H9 (cell line): ENCODE results near the gene CEP170B. TPM values are rescaled to one million over a fixed set of nuclear protein-coding genes. Genes with fewer than 3 reads are reported as not detected.

Experiments
- DNase-seq: peaks from one replicate; pipeline ENCODE4 v3.0.0-alpha.2; 2017
- H2AFZ ChIP-seq: one replicate; pipeline ENCODE4 v1.6.1; 2013; ENCODE audit warnings: mild to moderate bottlenecking, low read length, control low read depth, moderate library complexity
- H2AK5ac ChIP-seq: 2 replicates; pipeline ENCODE4 v1.6.1; 2013; ENCODE audit warnings: low read length, control low read depth, mixed read lengths; ENCODE audit not compliant: insufficient read length
- H2BK120ac ChIP-seq: one replicate; pipeline ENCODE4 v1.6.1; 2013; ENCODE audit warnings: low read depth, mild to moderate bottlenecking, low read length, control low read depth, inconsistent platforms; ENCODE audit not compliant: poor library complexity, severe bottlenecking
- H2BK12ac ChIP-seq: 2 replicates; pipeline ENCODE4 v1.6.1; 2013; ENCODE audit warnings: low read length, control low read depth, mixed read lengths, low read depth; ENCODE audit not compliant: insufficient read length
- H2BK15ac ChIP-seq: 2 replicates; pipeline ENCODE4 v1.6.1; 2013; ENCODE audit warnings: low read depth, low read length, control low read depth
- H2BK20ac ChIP-seq: one replicate; pipeline ENCODE4 v1.6.1; 2013; ENCODE audit warnings: low read depth, mild to moderate bottlenecking, low read length, control low read depth, inconsistent platforms; ENCODE audit not compliant: poor library complexity, severe bottlenecking
- H2BK5ac ChIP-seq: 2 replicates; pipeline ENCODE4 v1.6.1; 2013; ENCODE audit warnings: low read length, control low read depth, mixed read lengths; ENCODE audit not compliant: insufficient read length
- H3K14ac ChIP-seq: 2 replicates; pipeline ENCODE4 v1.6.1; 2013; ENCODE audit warnings: low read length, control low read depth; ENCODE audit not compliant: insufficient read depth
- H3K18ac ChIP-seq: 2 replicates; pipeline ENCODE4 v1.6.1; 2013; ENCODE audit warnings: low read depth, mild to moderate bottlenecking, mixed read lengths, low read length, control low read depth; ENCODE audit not compliant: insufficient read length
- H3K23ac ChIP-seq: 2 replicates; pipeline ENCODE4 v1.6.1; 2013; ENCODE audit warnings: low read length, control low read depth, mixed read lengths, low read depth; ENCODE audit not compliant: insufficient read length
- H3K23me2 ChIP-seq: 2 replicates; pipeline ENCODE4 v1.6.1; 2013; ENCODE audit warnings: low read depth, mild to moderate bottlenecking, mixed read lengths, low read length, control low read depth; ENCODE audit not compliant: insufficient read length, poor library complexity, severe bottlenecking
- H3K27ac ChIP-seq: 2 replicates; pipeline ENCODE4 v1.5.1; 2013; ENCODE audit warnings: low read length, control low read depth, mixed read lengths, low read depth; ENCODE audit not compliant: insufficient read length
- H3K27me3 ChIP-seq: 2 replicates; pipeline ENCODE4 v1.6.1; 2013; ENCODE audit warnings: low read length, control low read depth, inconsistent platforms; ENCODE audit not compliant: insufficient read depth
- H3K4ac ChIP-seq: 2 replicates; pipeline ENCODE4 v1.6.1; 2013; ENCODE audit warnings: low read depth, mild to moderate bottlenecking, control low read depth, inconsistent platforms, low read length, moderate library complexity
- H3K4me1 ChIP-seq: 2 replicates; pipeline ENCODE4 v1.6.1; 2013; ENCODE audit warnings: low read length, control low read depth, inconsistent platforms; ENCODE audit not compliant: insufficient read depth
- H3K4me2 ChIP-seq: 2 replicates; pipeline ENCODE4 v1.6.1; 2013; ENCODE audit warnings: low read length, control low read depth, mixed read lengths; ENCODE audit not compliant: insufficient read length, insufficient read depth
- H3K56ac ChIP-seq: 2 replicates; pipeline ENCODE4 v1.6.1; 2013; ENCODE audit warnings: low read depth, mild to moderate bottlenecking, mixed read lengths, low read length, control low read depth; ENCODE audit not compliant: insufficient read length
- H3K79me1 ChIP-seq: 2 replicates; pipeline ENCODE4 v1.6.1; 2013; ENCODE audit warnings: low read depth, mild to moderate bottlenecking, moderate library complexity, low read length, control low read depth, inconsistent platforms; ENCODE audit not compliant: insufficient read depth, poor library complexity, severe bottlenecking
- H3K79me2 ChIP-seq: 2 replicates; pipeline ENCODE4 v1.6.1; 2013; ENCODE audit warnings: low read length, control low read depth, inconsistent platforms; ENCODE audit not compliant: insufficient read depth
- H3K9ac ChIP-seq: 2 replicates; pipeline ENCODE4 v1.6.1; 2013; ENCODE audit warnings: low read length, control low read depth, mixed read lengths; ENCODE audit not compliant: insufficient read length; ENCODE audit errors: extremely low read depth
- H3K9me3 ChIP-seq: one replicate; pipeline ENCODE4 v1.6.1; 2013; ENCODE audit warnings: low read depth, low read length, inconsistent platforms; ENCODE audit not compliant: control insufficient read depth
- H3T11ph ChIP-seq: one replicate; pipeline ENCODE4 v1.6.1; 2013; ENCODE audit warnings: mild to moderate bottlenecking, low read length, control low read depth, inconsistent platforms
- H4K20me1 ChIP-seq: one replicate; pipeline ENCODE4 v1.6.1; 2013; ENCODE audit not compliant: control insufficient read depth, insufficient read length, insufficient read depth
- H4K5ac ChIP-seq: 2 replicates; pipeline ENCODE4 v1.6.1; 2013; ENCODE audit warnings: low read depth, mild to moderate bottlenecking, mixed read lengths, low read length, control low read depth; ENCODE audit not compliant: insufficient read length
- H4K8ac ChIP-seq: replicated peaks from 2 replicates; pipeline ENCODE4 v1.6.1; 2013; ENCODE audit warnings: low read length, control low read depth, mixed read lengths, low read depth; ENCODE audit not compliant: insufficient read length
- H4K91ac ChIP-seq: 2 replicates; pipeline ENCODE4 v1.6.1; 2013; ENCODE audit warnings: low read depth, mild to moderate bottlenecking, moderate library complexity, mixed read lengths, low read length, control low read depth; ENCODE audit not compliant: insufficient read length
- H3K27ac Mint-ChIP-seq, 3 experiments: 2 replicates in 2 of 3; 3 replicates in 1 of 3; pipeline ENCODE4 v1.8.0; 2020 to 2021; ENCODE audit warnings: mixed read lengths in 3 of 3, mild to moderate bottlenecking in 1 of 3, moderate library complexity in 1 of 3
- H3K27me3 Mint-ChIP-seq: 2 replicates; pipeline ENCODE4 v1.8.0; 2021; ENCODE audit warnings: low read depth, mild to moderate bottlenecking, moderate library complexity, mixed read lengths
- H3K36me3 Mint-ChIP-seq, 3 experiments: 2 replicates in 2 of 3; 3 replicates in 1 of 3; pipeline ENCODE4 v1.8.0; 2020 to 2021; ENCODE audit warnings: low read depth in 3 of 3, mixed read lengths in 3 of 3; ENCODE audit not compliant: insufficient read depth in 1 of 3
- H3K4me1 Mint-ChIP-seq, 2 experiments: 2 replicates each; pipeline ENCODE4 v1.8.0; 2020; ENCODE audit warnings: mixed read lengths in 2 of 2
- H3K4me3 Mint-ChIP-seq, 2 experiments: 2 replicates in 1 of 2; 3 replicates in 1 of 2; pipeline ENCODE4 v1.8.0; 2020 to 2021; ENCODE audit warnings: mild to moderate bottlenecking in 2 of 2, mixed read lengths in 2 of 2, moderate library complexity in 1 of 2
- H3K9me3 Mint-ChIP-seq, 2 experiments: 2 replicates in 1 of 2; 3 replicates in 1 of 2; pipeline ENCODE4 v1.8.0; 2020; ENCODE audit warnings: mild to moderate bottlenecking in 2 of 2, mixed read lengths in 2 of 2, moderate library complexity in 1 of 2
- WGBS: extraction: QIAGEN DNeasy Blood & Tissue Kit; methylation state at CpG from one replicate; pipeline ENCODE4 v1.1.7; 2013; ENCODE audit warnings: missing lambda C conversion rate, low lambda C conversion rate, mixed read lengths; ENCODE audit not compliant: insufficient read length; ENCODE audit errors: extremely low coverage; 5-methylcytosine and 5-hydroxymethylcytosine counted together
- total RNA-seq: library from RNA; stranded (reverse); gene quantifications from 2 replicates; pipeline ENCODE4 v1.2.1, GENCODE V29; 2021
- TF ChIP-seq, protein P1 (sequence below): fragments of 200-600 bp; sonication (generic); conservative IDR thresholded peaks from 3 replicates; pipeline ENCODE4 v1.8.0; 2021; ENCODE audit warnings: antibody characterized with exemption, mild to moderate bottlenecking

Gene CEP170B
- total RNA-seq, 1 experiment from 2014 or later = 28.8 TPM

DNA sequence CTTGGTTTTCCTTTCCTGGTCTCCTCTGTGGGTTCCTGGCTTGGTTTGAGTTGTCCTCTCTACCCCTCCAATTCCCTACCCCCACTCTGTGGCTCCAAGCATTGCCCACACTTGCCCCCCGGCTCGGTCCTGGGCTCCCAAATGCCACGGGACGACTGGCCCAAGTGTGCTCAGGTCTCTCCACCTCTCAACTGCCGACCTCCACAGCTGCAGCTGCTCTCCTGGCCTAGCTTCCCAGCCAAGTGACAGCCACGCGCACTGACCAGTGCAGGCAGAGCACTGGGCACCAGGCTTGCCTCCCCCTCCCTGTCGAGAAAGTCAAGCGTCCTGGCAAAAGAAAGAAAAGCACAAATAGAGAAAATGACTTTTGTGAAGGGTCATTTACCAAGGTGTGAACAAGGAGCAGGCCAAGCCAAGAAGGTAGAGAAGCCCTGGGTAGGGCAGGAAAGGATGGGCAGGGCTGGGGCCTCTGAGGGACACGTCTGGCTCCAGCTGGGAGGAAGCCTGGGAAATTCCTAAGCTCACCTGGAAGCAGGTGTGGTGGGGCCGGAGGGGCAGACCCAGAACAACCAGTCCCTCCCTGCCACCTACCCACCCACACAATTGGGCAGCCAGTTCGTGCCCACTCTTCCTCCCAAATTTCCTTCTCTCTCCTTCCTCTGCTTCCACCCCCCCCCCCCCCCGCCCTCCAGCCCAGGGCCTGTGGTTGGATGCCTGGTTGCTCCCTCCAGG, 1.8 kb upstream of the CEP170B start:
- no peak overlapping the region for H2AK5ac ChIP-seq
- H4K20me1 ChIP-seq = no peaks in the 10 kb centered on the region
- H3K4me1 Mint-ChIP-seq = peaks cover 6 to 17% of the 10 kb centered on the region in 2 experiments
- H3K14ac ChIP-seq = no peak overlapping the region
- no peak overlapping the region for H3K4ac ChIP-seq
- H4K8ac ChIP-seq = no peak overlapping the region
- H3K79me2 ChIP-seq = peaks cover 13% of the 10 kb centered on the region; the same call in 1 of the 2 replicates
- no peak overlapping the region for H2BK5ac ChIP-seq
- H3K27ac Mint-ChIP-seq = no peak overlapping the region
- H3K4me2 ChIP-seq = peak overlapping the region; percentile 51
- H3K4me3 Mint-ChIP-seq = peak overlapping the region; percentile 86 to 96
- no peak overlapping the region for H2BK15ac ChIP-seq
- no peaks in the 10 kb centered on the region for H3K9me3 Mint-ChIP-seq
- H2BK120ac ChIP-seq = no peak overlapping the region
- no peaks in the 10 kb centered on the region for H3K9me3 ChIP-seq
- no peak overlapping the region for H2BK12ac ChIP-seq
- H3K9ac ChIP-seq = no peak overlapping the region
- no CpG with 5 or more reads among the region's 13 CpGs for WGBS
- no peak overlapping the region for H3K56ac ChIP-seq
- H3K27ac ChIP-seq = no peak overlapping the region
- H2AFZ ChIP-seq = no peak overlapping the region
- H3K4me1 ChIP-seq = peaks cover 4% of the 10 kb centered on the region; the same call in 1 of the 2 replicates
- H3K23me2 ChIP-seq = peaks cover 15% of the 10 kb centered on the region
- TF ChIP-seq, protein P1, sequence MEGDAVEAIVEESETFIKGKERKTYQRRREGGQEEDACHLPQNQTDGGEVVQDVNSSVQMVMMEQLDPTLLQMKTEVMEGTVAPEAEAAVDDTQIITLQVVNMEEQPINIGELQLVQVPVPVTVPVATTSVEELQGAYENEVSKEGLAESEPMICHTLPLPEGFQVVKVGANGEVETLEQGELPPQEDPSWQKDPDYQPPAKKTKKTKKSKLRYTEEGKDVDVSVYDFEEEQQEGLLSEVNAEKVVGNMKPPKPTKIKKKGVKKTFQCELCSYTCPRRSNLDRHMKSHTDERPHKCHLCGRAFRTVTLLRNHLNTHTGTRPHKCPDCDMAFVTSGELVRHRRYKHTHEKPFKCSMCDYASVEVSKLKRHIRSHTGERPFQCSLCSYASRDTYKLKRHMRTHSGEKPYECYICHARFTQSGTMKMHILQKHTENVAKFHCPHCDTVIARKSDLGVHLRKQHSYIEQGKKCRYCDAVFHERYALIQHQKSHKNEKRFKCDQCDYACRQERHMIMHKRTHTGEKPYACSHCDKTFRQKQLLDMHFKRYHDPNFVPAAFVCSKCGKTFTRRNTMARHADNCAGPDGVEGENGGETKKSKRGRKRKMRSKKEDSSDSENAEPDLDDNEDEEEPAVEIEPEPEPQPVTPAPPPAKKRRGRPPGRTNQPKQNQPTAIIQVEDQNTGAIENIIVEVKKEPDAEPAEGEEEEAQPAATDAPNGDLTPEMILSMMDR = no peak
- DNase-seq = no peak
- H3K18ac ChIP-seq = no peak overlapping the region
- H3K79me1 ChIP-seq = no peaks in the 10 kb centered on the region
- H2BK20ac ChIP-seq = no peak overlapping the region
- no peaks in the 10 kb centered on the region; the same call in none of the 2 replicates for H3K27me3 Mint-ChIP-seq
- H3K36me3 Mint-ChIP-seq = peaks cover 0 to 4% (median 2%) of the 10 kb centered on the region in 3 experiments; a peak in 3 of 7 replicates
- no peak overlapping the region for H4K91ac ChIP-seq
- H3K23ac ChIP-seq = no peak overlapping the region
- H3T11ph ChIP-seq = no peak overlapping the region
- no peaks in the 10 kb centered on the region for H3K27me3 ChIP-seq
- no peak overlapping the region for H4K5ac ChIP-seq
